RKO (cell line): ENCODE results near the gene RAB17.

ENCODE experiments used
- DNase-seq: peaks from one replicate; pipeline ENCODE4 v3.0.0-alpha.2; 2016; ENCODE audit warnings: low spot score

RAB17 gene, protein sequence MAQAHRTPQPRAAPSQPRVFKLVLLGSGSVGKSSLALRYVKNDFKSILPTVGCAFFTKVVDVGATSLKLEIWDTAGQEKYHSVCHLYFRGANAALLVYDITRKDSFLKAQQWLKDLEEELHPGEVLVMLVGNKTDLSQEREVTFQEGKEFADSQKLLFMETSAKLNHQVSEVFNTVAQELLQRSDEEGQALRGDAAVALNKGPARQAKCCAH

DNA sequence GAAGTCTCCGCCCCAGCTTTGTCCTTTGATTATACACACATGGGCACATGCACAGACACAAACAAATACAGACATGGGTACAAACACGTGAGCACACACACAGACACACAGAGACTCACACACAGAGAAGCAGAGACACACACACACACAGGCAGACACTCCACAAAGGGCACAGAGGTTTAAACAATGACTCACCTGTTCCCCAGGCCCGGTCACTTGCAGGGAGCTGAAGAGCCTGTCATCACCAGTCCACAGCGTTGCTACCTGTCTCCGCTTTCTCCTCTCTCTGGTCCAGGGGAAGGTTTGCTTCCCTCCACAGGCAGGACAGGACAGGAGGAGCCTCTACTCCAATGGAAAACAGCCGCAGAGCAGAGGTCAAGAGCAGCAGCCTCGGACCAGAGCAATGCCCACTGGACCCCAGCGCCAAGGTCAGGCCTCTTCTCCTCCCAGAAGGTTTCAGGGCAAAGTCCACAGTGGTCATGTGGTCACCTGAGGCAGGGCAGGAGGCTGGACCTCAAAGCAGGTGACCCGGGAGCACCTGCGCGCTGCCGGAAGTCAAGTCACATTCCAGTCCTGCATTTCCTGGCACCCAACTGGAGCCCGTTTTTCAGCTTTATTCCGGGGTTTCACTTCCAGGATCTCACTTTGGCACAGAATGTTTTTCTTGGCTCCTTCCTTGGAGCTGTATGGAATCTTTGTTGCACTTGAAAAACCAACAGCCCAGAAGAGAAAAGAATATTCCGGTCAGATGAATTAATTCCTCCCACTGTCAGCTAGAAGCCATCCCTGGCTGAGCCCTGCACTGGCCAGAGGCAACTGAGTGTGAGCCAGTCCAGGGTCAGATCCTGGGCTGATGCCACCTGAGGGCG lies at the start of gene RAB17:
Gene RAB17 (minus strand): TSS at position 463 of the 869 bp plus-strand sequence. CDS start 4,580 bp downstream, outside the sequence.
- DNase-seq = no peak

DNA sequence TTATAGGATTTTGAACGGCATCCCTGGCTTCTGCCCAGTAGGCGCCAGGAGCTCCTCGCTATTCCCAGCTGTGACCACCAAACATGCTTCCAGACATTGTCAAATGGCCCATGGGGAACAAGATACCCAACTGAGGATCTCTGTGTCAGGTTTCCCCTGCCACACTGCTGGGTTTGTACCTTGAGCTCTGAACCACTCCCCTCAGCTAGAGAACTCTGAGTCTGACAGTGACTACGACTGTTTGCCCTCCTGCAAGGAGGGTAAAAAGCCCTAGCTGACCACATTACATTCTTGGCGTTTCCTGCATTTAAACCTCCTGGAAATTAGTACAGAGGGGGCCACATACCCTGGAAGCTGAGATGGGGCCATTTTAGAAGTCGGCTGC lies 49.3 kb upstream of the RAB17 start:
- no peak for DNase-seq

DNA sequence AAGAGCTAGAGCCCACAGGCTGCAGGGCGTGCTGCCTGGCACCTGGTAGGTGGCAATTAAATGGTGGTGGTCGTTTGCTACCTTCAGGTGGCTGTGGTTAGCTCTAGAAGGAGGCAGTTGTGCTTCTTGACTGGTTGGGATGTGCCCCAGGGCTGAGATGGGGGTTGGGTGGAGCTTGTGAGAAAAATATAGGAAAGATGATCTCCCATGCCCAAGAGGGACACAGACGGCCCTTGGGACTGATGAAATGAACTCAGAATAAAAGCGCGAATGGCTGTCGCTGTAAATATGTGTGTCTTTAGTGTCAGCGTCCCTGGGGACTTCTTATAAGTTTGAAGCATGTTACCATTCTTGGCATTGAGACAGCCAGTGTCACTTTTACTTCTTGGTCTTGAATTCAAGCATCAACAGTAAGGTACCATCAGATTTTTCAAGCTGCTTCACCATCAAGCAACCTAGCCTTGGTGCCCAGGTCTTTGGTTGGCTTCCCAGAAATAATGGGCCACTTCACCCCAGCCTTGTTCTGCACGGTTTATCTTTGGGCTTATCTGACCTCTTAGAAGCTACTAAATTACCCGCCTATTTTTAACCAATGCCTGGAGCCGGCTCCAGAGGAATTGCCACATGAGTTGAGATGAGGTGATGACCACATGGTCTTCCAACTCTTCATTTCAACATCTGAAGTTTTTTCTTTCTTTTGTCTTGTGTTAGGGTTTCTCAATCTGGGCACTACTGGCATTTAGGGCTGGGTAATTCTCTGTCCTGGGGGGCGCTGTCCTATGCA lies 48.7 kb upstream of the RAB17 start:
- DNase-seq = no peak

DNA sequence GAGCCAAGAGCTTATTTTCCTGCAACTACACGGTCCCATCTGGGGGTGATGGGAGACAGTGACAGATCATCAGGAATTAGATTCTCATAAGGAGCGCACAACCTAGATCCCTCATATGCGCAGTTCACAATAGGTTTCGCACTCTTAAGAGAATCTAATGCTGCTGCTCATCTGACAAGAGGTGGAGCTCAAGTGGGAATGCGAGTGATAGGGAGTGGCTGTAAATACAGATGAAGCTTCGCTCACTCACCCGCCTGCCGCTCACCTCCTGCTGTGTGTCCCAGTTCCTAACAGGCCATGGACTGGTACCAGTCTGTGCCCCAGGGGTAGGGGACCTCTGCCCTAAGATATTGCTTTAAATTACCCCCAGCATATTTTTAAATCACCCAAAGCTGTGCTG lies 47.6 kb upstream of the RAB17 start:
- no peak for DNase-seq

DNA sequence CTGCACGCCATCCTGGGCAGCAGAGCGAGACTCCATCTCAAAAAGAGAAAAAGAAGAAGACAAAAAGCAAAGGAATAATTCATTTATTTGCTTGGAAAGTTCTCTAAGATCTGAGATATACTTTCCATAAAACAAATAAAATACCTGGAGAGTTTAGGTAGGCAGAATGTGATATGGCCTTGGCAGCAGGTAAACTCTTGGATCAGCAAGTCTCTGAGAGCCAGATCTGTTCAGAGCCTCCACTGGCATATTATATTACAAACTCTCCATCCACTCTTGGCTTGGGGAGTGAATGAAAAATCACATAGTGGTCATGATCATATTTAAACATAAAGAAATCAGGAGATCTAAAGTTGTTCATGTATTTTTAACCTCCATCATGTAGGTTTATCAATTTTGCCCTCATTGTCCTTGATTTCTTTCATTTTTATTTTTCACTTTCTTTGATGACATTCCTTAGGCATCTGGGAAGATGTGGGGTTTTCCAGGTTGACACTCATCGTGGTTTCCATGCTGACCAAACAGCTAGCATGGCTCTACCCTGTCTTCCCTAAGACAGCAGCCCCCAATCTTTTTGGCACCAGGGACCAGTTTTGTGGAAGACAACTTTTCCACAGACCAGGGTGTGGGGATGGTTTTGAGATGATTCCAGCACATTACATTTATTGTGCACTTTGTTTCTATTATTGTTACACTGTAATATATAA lies 47.0 kb upstream of the RAB17 start:
- no peak for DNase-seq

DNA sequence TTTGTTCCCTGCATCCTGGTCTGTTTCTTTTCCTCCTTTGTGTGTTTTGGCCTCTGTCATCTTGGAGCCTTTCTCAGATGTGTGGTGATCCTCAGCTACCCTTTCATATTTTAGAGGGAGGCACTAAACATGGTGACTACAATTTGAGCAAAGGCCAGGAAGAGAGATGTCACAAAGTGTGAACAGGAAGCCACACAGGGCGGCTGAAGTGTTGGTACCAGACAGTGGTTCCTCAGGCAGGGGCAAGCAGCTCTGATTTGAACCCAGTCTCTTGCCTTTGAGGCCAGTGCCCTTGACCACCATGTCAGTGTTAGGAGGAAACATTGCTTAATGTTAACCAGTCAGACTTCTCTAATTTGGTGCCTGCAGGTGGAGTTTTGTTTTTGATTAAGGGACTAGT lies 46.0 kb upstream of the RAB17 start:
- no peak for DNase-seq

DNA sequence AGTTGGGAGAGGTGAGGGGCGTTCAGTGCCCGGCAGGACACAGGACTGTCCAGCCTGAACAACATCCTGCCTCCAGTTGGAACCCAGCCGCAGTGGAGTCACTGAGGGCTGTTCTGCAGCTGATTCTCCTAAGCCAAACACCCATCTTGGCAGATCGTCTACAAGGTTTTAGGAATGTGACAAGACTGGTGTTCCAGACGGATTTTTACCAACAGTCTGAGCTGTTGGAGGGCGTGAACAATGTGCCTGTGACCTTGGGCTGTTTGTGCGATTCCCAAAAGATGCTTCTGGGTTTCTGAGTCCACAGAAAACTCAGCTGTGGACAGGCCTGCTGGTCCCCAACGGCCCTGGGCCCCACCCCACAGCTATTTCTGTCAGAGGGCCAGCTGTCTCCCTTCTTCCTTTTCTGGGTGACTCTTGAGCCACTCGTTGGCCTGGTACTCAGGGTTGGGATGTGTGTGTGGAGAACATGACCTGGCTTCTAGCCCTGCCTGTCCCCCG lies 42.6 kb upstream of the RAB17 start:
- no peak for DNase-seq

DNA sequence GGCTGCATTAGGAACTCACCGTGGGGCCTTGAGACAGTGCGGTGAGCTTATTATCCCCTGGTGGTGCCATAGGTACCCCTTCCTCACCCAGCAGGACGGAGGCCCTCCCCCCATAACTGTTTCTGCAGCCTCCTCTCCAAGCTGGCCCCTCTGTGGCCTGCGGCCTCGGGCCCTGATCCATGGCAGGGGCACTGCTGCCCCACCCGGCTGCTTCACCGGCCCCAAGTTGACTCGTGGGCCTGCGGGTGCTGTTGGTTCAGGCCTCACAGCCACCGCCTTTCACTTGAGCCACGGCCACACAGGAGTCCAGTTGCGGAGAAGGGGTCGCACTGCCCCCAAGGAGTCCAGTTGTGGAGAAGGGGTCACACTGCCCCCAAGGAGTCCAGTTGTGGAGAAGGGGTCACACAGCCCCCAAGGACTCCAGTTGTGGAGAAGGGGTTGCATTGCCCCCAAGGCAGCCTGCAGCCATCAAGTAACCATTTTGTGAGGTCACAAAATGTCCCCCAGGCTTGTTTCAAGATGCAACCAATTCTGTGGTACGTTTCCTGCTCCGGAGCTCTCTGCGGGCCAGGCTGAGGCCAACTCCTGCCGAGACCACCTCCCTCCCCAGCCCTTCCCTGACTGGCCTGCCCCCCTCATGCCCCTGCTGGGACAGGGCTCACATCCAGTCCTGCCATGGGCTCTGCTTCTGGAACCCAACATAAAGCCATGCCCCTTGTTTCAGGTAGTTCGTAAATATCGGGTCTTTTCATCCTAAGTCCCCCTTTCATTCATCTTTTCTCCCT lies 41.5 kb upstream of the RAB17 start:
- DNase-seq = no peak

DNA sequence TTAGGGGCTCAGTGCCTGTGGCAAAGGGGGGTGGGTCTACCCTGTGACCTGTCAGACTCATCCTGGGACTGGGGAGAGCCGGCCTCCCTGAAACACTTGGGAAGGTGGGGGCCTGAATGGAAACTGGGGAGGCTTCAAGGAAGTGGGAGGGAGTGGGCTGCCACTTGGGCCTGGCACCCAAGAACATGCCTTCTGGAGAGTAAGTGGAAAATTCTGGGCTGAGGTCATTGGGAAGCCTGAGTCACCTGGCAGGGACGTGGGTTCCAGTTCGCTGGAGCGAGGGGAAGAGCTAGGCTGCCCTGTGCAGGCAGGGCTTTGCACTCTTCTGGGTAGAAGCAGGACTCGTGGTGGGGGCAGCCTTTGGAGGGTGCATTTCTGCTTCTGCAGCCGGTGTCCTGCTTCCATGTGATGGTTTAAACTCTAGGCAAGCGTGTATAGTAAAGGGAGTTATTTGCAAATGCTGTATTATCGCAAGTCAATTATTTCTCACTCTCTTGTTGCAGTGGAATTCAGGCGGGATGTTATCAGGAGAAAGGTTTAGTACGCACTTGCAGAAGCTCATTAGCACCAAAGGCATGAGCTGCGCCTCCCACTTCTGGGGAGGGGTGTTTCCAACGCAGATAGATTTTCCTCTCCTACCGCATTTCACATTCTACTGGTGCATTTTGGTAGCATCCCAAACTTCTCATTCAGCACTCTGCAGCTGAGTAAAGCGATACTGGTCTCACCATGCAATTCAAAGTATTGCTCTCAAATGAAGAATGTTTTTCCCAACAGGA lies 40.7 kb upstream of the RAB17 start:
- DNase-seq = no peak

DNA sequence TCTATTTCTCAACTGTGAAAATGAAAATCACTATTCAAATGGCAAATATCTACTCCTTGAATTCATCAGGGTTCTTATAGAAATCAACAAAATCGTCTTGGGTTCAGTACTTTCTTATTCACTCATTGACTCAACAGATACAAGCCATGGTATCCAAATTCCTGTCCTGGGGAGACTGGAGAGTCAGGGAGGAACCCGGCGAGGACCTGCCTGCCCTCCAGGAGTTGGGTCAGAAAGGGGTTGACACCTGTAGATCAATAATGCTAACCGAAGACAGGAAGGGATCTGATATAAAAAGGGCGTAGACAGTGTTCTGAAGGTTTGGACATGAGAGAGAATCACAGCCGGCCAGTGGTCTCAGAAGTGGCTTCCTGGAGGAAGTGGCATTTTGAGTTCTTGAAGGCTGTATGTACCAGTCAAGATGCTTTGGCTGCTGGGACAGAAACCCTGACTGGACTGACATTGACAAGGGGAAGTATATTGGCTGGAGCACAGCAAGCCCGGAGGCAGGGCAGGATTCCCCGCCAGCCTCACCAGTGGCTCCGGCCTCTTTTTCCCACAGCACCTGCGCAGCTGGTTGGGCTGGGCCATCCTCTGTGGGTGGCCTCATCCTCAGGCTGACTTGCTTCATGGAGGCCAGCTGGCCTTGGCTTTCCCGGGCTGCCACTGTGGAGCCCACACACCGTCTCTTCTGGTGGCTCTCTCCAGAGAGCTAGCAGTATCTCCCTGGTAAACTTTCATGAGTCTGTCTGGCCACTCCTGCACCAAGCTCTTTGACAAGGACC lies 39.9 kb upstream of the RAB17 start:
- DNase-seq = no peak

DNA sequence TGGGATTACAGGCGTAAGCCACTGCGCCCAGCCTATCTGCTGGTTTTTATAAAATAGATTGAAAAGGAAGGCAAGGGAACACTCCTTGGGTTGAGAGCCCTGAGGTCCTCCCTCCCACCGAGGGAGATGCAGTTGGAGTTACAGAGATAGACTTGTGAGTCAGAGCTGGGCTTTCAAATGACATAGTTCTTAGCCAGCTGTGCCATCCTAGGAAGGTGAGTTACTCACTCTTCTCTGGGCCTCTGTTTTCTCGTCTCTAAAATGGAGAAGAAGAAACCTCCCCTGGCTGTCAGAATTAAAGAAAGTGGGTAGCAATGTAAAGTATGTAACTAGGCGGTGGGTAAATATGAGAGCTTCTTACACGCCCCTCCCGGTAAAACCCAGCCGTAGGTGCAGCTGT lies 39.2 kb upstream of the RAB17 start:
- DNase-seq = peak; percentile 50

DNA sequence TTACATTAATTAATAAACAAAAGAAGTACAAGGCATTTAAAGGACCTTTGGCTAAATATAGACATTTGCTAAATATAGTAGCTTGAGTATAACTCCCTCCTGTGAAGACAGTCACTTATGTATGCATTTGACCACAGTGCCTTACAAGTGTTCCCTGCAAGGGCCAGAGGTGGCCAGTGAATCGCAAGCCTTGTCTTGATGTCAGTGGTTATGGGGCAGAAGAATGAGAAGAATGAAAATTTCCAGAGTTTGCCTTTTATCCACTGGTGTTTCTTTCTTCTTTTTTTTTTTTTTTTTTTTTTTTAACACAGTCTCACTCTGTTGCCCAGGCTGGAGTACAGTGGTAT lies 38.6 kb upstream of the RAB17 start:
- DNase-seq = no peak

DNA sequence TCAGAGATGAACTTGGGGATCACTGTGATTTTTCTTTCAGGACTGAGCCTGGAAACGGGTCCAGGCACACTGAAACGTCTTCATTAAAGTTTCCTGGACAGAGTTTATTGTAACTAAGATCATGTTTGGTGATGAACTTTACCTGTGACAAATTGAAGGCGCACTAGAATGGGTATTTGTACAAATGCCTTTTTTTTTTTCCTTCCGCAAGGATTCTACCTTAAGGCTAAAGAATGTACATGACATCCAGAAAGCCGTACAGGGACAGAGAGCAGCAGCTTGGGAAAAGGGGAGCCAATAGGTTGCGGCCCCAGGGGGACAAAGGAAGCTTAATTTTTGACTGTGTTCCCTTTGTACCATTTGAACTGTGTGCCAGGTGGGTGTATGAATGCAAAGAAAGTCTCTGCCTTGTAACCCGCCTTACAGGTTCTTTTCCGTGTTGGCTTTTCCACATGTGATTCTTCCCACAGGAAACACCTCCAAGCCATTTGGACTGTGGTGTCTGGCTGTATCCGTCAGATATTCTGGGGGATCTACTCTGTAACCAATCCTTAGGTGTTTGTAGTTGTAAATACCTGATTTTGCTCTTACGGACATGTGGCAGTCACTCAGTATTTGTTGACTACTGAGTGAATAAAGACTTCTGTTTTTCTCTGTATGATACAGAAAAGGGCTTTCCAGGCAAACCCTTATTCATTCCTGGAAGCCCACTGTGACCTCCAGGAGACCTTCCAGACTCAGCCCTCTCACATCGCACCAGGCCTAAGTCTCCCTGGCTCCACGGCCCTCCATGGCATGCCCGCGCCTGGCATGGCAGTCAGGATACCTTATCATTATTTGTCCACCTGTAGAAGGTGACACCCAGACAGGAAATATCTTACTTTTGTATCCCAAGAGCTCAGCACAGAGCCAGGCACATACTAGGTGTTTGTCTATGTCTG lies 38.0 kb upstream of the RAB17 start:
- no peak for DNase-seq

DNA sequence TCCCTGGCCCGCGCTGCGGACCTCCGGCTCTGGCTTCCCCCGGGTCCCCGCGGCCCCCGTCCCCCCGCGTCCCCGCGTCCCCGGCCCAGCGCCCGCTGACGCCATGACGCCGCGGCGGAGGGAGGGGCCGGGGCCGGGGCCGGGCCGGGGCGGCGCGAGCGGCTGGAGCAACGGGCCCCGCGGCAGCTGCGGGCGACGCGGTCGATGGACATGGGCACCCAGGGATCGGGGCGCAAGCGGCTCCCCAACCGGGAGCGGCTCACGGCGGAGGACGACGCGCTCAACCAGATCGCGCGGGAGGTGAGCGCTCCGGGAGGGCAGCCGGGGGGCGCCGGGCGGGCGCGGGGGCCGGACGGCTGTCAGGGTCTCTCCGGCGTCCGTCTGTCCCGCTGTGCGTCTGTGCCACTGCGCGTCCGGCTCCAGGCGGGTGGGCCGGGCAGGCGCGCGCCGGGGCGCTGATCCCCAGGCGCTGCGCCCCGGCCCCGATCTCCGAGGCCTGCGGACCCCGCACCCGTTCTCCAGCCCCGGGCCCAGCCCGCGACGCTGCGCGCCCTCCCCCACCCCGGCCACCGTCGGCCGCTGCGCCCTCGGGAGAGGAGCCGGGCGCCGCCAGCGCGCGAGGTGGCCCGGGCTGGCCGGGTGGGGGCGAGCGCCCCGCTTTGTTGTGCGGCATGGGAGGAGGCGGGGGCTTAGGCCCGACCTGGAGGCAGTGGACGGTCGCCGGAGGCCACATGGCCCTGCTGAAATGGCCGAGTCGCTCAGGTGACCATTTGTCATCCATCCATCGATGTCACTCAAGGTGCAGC lies 37.1 kb upstream of the RAB17 start, which contains the start of gene LRRFIP1:
Gene LRRFIP1 (plus strand): TSS at position 147 of the 806 bp plus-strand sequence. CDS start 58 bp downstream, at position 205.
- no peak for DNase-seq

DNA sequence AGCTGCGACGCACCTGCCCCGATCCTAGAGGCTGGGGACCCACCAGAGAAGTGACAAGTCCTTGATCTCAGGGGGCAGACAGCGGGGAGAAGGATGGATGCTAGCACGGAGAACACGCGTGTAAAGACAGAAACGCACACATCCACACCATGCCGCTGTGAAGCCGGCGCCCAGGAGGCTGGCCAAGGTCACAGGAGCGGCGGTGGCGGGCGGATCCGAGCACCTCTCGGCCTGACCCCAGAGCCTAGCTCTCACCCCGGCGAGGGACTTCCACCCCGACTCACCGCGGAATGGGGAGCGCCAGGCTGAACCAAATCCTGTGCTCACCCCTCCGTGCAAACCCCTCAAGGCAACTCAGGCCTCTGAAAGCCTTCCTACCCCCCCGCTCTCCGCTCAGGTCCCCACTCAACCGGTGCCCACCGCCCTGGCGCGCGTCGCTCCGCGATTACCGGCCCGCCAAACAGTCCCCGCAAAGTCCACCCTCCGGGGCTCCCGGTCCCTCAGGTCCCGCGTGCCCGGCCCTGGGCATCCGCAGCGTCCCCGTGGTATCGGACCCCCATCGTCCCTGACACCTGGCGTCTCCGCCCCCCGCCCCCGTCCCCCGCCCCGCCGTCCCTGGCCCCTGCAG lies 36.4 kb upstream of the RAB17 start:
- DNase-seq = no peak

DNA sequence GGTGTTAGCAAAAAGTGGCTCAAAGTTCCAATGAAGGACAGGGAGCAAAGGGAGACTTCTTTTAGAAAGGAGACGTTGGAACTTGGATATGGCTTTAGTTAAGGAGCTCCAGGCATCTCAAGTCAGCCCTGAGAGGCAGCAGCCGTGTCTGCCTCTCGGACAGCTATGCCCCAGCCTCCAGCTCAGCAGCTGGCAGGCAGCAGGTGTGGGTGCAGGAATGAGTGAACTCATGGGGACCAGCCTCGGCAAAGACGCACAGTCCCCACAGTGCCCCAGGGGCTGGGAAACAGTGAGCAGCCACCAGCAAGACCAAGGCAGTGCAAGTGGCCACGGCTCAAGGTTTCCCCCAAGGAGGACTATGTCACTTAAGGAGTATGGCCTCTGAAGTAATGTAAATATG lies 35.2 kb upstream of the RAB17 start:
- no peak for DNase-seq

DNA sequence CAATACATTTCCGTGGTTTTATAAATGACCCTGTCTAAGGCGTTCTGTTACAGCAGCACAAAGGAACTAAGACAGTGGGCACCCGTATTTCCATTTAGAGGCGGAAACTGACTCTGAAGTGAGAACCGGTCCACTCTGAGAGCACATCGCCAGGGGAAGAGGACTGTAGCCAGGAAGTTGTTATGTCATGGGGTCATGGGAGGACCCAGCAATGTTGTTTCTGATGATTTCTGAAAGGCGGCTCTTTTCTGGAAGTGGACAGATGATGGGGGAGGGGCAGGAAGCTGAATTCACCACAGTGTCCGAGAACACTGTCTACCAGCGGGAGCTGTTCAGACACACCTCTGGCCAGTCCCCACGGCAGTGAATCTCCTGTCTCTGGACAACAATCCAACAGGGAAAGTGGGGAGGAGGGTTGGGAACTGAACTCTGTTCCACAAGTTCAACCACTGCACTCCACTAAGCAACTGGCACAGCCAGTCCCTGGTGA lies 34.7 kb upstream of the RAB17 start:
- DNase-seq = no peak
